Hippocampal formation (tissue), 2 donors: ENCODE data around the gene CEP41.
A peak's percentile ranks its signal among the peaks of the same experiment; 100 is the strongest.
"Not testable (repeated sequence)": the region's sequence is repeated elsewhere in the genome, so short reads cannot be mapped to it uniquely, and the experiment has no call there.

Experiments used
- DNase-seq, 2 donors: peaks; one replicate each; lab custom pipeline; 2025; lab: John Stamatoyannopoulos, UW

The CEP41 gene

DNA sequence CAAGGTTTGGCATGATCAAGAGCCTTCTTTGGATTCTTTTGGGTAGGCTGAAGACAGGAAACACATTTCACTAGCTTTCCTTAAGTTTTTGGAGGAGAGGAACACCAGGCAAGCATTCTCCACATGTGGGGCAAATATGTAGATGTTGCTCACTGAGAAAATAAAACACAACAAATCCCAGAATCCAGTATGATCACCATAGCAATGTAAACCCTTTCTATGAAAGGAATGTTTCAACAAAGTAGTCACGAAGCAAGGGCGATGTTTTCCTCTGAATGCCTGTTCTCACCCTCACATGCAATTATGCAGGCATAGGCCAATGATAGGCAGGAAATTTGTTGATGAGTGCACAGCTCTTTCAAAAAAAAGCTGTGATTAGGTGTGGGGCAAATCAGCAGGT, 20.5 kb upstream of the CEP41 start:
- DNase-seq: no peak

DNA sequence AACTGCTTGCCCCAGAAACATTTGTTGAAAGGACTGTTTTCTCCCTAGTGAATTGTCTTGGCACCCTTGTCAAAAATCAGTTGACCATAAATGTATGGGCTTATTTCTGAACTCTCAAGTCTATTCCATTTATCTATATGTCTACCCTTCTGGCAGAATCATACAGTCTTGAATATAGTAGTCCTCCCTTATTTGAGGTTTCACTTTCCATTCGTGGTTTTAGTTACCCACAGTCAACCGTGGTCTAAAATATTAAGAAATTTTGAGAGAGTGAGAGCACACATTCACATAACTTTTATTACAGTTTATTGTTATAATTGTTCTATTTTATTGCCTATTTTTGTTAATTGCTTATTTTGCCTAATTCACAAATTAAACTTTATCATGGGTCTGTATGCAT, 17.4 kb upstream of the CEP41 start:
- no peak for DNase-seq

DNA sequence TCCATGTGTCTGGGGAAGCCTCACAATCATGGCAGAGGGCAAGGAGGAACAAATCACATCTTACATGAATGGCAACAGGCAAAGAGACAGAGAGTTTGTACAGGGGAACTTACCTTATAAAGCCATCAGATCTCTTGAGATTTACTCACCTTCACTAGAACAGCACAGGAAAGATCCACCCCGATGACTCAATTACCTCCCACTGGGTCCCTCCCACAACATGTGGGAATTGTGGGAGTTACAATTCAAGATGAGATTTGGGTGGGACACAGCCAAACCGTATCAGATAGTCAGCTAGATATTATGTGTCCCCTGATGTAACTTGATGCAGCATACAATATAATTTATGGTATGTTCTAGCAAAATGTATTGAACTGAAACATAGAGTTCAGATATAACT, 14.1 kb upstream of the CEP41 start:
- DNase-seq: no peak

DNA sequence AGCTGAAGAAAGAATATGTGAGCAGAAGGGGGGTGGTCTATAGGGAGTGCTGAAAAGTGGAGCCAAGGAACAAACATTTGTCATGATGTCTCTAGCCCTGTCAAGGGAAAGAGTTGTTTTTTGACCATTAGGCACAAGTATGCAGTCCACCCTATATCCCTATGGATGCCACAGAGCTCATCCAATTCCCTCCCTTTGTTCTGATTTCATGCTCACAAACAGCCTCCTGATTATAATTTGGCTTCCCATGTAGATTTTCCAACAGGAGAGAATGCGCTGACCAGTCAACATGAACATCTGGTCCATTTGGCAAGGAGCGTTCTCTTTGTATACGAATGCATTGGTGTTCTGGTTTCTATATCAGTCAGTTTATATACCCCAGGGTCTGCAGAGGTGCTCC, 12.1 kb upstream of the CEP41 start:
- no peak for DNase-seq

DNA sequence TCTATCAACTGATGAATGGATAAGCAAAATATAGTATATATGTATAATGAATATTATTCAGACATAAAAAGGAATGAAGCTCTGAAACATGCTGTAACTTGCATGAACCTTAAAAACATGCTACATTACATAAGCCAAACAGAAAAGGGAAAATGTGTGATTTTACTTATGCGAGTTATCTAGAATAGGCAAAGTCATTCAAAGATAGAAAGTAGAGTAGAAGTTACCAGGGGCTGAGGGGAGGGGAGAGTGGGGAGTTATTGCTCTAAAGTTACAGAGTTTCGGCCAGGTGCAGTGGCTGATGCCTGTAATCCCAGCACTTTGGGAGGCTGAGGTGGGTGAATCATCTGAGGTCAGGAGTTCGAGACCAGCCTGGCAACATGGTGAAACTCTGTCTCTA, 10.5 kb upstream of the CEP41 start:
- DNase-seq: not testable (repeated sequence)

DNA sequence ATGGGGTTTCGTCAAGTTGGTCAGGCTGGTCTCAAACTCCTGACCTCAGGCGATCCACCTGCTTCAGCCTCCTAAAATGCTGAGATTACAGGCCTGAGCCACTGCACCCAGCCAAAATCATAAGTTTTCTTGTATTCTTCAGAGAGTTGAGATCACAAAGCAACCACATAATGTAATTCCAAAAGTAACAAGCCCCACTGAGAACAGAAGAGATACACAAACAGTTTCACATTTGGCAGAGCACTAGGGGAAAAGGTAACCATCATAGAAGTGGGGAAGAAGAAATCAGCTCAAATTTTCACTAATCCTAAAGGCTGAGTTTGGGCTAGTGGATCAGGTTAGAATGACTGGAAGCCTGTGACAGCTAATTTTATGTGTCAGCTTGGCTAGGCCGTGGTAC, 5.4 kb upstream of the CEP41 start:
- no peak for DNase-seq

DNA sequence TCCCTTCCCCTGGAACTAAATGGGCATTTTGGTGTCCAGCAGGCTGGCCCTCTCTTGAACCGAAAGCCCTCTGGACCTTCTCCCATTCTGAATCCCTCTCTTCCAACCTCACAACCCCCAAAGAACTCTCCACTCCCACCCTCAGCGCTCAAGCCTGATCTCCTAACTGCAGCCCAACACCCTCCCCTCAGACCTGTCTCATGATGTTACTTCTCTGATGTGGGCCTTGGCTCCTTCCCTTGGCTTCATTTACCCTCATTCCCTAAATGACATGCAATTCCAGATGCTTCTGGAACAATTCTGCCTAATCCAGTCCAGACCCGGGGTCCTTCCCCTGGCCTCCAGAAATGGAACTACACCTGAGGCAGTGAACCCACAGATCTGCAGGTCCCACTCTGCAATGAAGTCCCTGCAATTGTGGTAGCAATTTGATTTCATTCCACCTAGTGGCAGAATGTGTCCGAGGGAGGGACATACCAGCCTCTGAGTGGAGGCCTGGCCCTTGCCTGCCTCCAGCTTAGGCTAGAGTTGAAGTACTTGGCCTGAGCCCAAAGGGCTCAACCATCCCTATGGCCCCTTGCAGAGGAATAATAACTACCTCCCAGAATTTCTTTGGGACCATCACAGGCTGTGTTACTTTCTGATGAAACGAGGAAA, 4.1 kb upstream of the CEP41 start:
- DNase-seq: no peak

DNA sequence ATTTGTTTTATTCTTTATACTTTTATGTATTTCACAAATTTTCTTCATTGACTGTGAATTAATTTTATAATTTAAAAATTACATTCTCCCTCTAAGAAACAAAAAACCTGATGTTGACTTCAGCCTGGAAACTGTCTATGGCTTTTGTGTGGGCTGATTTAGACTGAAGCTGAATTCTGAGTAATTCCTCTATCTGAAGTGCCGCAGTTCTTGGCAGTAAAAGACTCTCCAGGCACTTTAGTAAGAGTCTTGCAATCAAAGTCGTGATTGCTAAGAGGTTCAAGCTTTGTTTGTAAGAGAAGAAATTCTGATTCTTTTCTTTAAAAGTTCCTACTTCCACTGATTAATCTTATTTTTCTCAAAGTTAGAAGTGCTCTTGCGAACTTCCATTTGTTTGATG, 3.4 kb upstream of the CEP41 start:
- DNase-seq: no peak

DNA sequence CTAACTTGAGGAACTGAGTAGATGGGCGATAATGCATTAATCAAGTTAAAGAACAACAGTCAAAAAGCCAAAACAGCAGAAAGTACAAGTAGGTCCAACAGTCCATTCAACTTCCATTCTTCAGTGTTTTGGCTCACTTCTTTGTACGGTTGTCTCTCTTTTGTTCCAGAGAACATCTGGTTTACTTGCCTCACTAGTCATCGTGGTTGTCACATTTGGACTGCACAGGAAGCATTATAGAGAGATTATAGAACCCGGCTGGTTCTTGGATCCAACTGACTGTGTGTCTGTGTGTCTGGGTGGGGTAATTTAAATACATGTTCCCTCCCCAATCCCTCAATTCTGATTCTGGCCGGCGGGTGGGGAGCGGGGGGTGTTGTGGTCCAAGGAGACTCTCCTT, 1.8 kb upstream of the CEP41 start:
- DNase-seq: no peak

DNA sequence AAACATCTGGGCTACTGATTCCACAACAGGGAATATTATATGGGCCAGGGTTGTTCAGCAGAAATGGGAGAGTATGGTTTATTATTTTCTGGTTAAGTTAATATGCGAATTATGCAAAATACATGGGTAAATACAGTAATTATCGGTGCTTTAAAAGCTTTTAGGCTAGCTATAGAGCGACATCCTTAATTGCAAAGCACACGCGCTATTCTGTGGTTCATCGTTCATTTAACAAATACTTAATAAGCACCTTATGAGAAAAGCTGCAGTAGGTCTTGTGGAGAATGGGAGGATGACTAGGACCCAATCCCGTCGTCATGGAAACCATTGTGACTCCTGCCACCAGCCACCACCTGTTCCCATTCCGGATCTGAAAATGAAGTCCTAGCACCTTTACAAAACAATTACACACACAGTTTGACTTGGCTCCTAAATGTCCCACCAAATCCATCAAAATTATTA, 623 bp upstream of the CEP41 start:
- DNase-seq: peak in 1 of 2 donors; percentile 32

DNA sequence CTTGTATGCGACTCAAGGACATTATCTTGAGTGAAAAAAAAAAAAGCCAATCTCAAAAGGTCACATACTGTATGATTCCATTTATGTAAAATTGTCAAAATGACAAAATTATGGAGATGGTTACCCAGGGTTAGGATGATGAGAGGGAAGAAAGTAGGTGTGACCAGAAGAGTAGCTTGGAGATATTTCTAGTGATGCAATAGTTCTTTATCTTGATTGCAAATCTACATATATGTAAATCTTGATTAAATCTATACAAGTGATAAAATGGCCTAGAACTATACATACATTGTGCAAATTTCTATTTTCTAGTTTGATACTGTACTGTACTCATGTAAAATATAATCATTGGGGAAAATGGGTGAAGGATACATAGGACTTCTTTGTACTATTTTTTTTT, 4.6 kb downstream of the CEP41 start:
- DNase-seq: no peak

DNA sequence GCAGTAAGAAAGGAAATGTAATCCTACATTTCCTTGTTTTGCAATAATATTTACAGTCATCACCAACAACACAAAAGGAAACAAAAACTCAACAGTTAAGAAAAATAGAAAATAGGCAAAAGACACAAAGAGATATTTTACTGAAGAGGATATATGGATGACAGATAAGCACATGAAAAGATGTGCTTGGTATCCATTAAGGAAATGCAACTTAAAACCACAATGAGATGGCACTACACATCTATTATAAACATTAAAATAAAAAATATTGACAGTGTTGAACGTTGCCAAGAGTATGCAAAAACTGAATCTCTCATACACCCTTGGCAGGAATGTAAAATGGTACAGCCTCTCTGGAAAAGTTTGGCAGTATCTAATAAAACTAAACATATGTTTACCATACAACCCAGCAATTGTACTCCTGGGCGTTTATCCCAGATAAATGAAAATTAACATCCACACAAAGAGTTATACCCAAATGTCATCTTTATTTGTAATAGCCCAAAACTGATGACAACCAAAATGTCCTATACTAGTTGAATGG, 5.4 kb downstream of the CEP41 start:
- DNase-seq: no peak

DNA sequence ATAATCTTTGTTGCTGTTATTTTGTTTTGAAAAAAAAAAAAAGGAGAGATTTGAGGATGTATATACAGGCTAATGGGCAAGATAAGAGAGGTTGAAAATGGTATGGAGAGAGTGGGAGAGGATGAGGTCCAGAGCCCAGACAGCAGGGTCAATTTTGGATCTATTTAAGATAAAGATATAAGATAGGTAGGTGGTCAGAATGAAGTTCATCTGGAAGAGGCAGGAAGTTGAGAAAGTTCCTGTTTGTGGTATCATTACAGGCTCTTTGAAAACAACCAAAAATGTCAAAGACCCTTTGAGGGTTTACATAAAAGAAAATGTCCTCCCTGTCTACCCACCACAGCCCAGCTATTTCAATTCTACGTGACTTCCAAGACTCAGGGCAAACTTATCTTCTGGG, 7.5 kb downstream of the CEP41 start:
- no peak for DNase-seq

DNA sequence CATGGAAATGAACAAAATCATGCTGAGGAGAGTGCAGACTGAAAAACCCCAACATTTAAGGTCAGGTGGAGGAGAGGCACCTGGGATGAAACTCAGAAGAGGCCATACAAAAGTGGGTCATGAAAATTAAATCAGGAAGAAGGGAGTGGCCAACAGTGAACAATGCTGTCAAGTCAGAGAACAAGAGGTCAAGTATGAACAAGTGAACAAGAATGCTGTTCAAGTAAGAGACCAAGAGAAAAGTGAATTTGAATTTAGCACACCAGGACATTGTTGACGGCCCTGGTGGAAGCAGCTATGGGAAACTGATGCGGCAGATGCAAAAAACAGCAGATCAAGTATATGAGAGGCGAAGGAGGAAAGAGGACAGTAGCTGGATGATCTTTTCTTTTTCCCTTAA, 7.9 kb downstream of the CEP41 start:
- DNase-seq: no peak

DNA sequence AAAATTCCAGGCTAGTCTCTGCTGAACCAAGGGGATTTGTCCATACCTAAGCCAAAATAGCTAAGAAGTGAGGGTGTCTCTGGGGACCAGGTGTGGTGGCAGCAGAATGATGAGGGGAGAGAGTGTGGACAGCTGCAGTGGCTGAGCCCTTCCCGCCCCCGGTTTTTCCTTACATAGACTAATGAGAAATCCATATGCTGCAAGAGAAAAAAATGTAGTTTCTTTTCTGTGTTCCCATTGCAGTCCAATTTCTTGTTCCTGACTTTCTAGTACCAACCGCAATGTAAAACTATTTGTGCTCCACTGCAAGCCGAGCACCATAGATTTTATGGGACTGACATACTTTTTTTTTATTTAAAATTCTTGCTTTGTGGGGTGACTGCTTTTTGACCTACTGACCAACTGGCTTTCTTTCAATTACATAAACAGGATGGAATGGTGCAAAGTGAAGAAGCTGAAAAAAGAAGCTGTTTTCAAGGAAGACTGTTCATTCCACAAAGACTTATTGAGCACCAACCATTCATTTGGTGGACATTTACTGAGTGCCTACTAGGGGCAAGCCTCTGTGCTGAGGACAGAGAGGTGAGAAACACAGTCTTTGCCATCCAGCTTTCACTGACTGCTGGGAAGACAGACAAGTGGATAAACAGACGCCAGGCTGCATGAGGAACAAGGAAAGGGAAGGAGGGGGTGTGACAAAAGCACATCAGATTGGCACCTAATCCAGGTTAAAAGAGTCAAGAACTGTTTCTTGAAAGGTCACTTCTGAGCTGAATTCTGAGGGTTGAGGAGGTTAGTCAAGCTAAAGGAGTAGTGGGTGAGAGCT, 9.8 kb downstream of the CEP41 start:
- DNase-seq: no peak

DNA sequence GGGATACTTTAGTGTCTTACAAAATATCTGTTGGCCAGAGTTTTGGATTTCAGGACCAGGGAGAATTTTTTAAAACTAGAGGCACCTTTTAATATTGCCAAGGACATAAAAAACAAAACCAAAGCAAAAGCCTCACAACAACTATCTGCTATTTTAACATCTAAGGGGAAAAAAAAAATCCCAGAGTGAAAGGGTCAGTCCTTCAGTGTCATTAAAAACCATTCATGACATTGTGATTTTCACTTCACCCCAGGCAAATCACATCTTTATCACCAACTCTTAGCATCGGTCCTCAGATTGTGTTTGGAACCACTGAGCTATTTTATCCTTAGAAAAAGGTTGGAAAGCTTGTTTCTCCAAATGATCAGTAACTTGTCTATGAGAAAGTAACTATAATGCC, 10.7 kb downstream of the CEP41 start:
- DNase-seq: no peak

DNA sequence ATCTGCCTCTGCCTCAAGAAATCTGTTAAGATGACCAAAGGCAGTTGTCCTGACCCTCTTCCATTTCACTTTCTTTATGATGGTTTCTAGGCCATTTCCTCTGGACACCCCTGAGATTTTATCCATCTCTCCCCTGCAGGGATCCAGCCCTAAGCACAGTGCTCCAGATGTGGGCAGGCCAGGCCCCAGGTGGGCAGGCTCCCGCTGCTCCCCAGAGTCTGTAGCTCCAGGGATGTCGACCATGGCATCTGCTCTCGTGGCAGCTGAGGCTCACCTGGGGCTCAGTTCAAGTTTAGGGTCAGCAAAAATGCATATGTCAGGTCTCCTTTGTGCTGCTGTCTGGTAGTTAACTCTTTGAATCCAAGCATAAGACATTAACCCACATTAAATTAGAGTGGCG, 11.8 kb downstream of the CEP41 start:
- no peak for DNase-seq

DNA sequence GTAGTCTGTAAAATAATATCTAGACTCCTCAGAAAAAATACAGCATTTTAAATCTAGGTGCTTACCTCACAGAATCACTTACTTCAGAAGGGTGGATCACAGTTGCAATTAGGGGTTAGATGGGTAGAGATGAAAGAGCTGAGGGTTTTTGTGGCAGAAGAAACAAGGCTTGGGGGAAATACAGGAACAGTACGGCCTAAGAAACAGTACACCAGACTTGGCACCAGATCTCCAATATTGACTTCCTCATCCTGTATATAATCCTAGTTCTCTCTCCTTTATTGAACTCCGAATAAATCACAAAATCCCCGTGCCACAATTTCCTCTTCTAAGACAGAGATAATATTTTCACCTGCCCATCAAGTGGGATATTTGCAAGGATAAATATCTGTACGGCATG, 14.3 kb downstream of the CEP41 start:
- no peak for DNase-seq

DNA sequence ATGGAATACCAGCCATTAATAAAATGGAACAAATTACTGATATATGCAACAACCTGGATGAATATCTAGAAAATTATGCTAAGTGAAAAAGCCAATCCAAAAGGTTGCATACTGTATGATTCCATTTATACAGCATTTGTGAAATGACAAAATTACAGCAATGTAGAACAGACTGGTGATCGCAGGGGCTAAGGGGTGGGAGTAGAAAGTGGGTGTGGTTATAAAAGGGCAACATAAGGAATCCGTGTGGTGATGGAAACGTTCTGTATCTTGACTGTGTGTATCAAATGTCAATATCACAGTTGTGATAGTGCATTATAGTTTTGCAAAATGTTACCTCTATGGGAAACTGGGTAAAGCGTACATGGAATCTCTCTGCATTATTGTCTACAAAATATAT, 15.0 kb downstream of the CEP41 start:
- no peak for DNase-seq

DNA sequence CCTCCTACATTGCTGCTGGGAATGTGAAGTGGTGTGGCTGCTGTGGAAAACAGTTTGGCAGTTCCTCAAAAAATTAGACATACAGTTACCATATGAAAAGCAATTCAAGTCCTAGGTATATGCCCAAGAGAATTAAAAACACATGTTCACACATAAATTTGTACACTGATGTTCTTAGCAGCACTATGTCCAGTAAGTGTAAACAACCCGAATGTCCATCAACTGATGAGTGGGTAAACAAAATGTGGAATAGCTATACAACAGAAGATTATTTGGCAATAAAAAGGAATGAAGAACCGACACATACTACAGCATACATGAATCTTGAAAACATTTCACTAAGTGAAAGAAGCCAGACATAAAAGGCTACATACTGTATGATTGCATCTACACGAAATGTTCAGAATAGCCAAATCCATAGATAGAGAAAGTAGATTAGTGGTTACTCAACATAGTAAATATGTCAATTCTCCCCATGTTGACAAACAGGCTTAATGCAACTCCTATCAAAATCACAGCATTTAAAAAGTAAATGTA, 17.2 kb downstream of the CEP41 start:
- no peak for DNase-seq

DNA sequence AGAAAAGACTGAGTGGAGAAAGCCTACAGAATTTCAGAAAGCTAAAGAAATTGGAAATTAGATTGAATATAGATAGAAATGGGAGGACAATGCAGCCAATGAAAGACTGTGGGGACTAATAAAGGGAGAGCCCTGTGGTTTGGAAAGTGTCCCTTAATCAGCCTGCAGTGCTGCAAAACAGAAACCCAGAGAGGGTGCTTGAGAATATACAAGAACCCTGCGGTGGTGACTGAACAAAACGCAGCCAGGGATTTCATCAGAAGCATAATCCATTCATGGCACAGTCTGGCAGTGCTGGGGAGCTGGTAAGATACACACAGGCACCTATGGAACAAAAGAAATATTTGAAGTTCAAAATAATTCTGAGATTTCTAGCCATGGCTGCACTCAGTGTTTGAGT, 19.1 kb downstream of the CEP41 start:
- DNase-seq: peak; percentile 35 to 43

DNA sequence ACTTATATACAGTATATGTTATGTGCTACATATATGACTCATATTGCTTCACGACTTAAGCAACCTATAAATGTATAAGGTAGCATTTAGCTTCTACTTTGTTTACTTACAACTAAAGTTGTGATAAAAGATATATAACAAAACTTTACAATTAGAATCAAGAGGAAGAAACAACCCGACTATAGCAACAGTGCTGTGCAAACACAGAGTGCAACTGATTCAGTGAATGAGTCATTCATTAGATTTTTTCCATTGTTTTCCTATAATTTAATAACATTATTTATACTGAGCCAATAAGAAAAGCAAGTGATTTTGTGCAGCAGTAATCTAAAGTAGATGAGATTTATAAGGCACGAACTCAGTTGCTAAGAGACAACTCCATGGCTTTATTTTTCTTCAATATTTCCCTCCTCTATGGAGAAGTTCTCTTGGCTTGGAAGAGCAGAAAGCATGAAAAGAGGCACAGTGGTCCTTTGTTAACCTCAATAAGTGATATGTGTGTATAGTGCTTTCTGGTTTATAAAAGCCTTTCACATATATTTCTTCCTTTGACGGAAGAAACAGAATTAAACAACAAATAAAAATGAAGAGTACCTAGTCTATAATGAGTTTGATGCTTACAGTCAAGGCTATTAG, 19.8 kb downstream of the CEP41 start:
- peak in 1 of 2 donors; percentile 48 for DNase-seq

DNA sequence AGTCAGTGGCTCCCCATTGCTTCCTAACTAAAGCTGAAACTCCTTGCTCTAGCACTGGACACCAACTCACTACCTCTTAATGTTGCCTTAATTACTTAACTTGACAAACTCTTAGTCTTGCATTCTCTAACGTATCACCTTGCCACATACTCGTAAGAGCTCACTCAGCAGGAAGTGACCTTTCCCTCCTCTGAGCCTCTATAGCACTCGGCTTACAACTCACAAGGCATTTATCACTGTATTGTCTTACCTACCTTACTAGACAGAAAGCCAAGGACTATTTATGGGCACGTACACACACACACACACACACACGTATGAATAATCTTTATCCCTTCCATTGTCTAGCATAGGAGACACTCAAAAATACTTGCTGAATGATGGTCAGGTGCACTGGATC, 21.2 kb downstream of the CEP41 start:
- no peak for DNase-seq
